Muscle layer of colon (tissue), 2 donors: Measurements from ENCODE around the gene TSTD1.
"Not testable (repeated sequence)": the region's sequence is repeated elsewhere in the genome, so short reads cannot be mapped to it uniquely, and the experiment has no call there.

Experiments used
- H3K27ac ChIP-seq: one replicate; pipeline ENCODE4 v1.7.0; 2013; ENCODE audit warnings: low read depth, mild to moderate bottlenecking, low read length, moderate library complexity
- H3K27me3 ChIP-seq, 2 donors: one replicate each; pipeline ENCODE4 v1.7.0; 2013; ENCODE audit warnings: low read length in 2 of 2, mild to moderate bottlenecking in 2 of 2; ENCODE audit not compliant: insufficient read depth in 2 of 2, control insufficient read depth in 1 of 2
- H3K36me3 ChIP-seq: one replicate; pipeline ENCODE4 v1.7.0; 2013; ENCODE audit warnings: mild to moderate bottlenecking, low read length; ENCODE audit not compliant: insufficient read depth
- H3K4me1 ChIP-seq: one replicate; pipeline ENCODE4 v1.7.0; 2013; ENCODE audit warnings: mild to moderate bottlenecking, low read length; ENCODE audit not compliant: insufficient read depth
- H3K4me3 ChIP-seq, 2 donors: one replicate each; pipeline ENCODE4 v1.7.0; 2013; ENCODE audit warnings: low read length in 2 of 2, low read depth in 1 of 2, mild to moderate bottlenecking in 1 of 2, moderate library complexity in 1 of 2
- H3K9ac ChIP-seq: one replicate; pipeline ENCODE4 v1.7.0; 2013; ENCODE audit warnings: low read length
- H3K9me3 ChIP-seq: one replicate; pipeline ENCODE4 v1.7.0; 2013; ENCODE audit warnings: mild to moderate bottlenecking, low read length
- donor health status: abdominal sarcoma.
- donor health status: Adenocarcinoma of cecum.

The TSTD1 gene

GRCh38 chr1:160999376-160999775 is 39.4 kb downstream of the TSTD1 start:
- Histone ChIP-seq H3K36me3 (peaks cover 15% of the 10 kb centered on the region), H3K9ac (no peak overlapping the region), H3K4me1 (no peaks in the 10 kb centered on the region), H3K27ac (no peak overlapping the region), H3K27me3 (no peaks in the 10 kb centered on the region), H3K9me3 (no peaks in the 10 kb centered on the region), H3K4me3 (no peak overlapping the region)

- no peak overlapping the region for H3K27ac ChIP-seq
- H3K36me3 ChIP-seq: peaks cover 15% of the 10 kb centered on the region
- no peaks in the 10 kb centered on the region for H3K27me3 ChIP-seq
- no peak overlapping the region for H3K4me3 ChIP-seq
- no peak overlapping the region for H3K9ac ChIP-seq
- no peaks in the 10 kb centered on the region for H3K9me3 ChIP-seq
- no peaks in the 10 kb centered on the region for H3K4me1 ChIP-seq
Measured at GRCh38 chr1:160997323-160998038, 41.3 kb downstream of the TSTD1 start.

- no peaks in the 10 kb centered on the region for H3K4me1 ChIP-seq
Measured at GRCh38 chr1:160996178-160996577, 42.6 kb downstream of the TSTD1 start.

GRCh38 chr1:160993544-160994193 is 45.1 kb downstream of the TSTD1 start:
- Histone ChIP-seq H3K27ac (no peak overlapping the region), H3K4me1 (peaks cover 3% of the 10 kb centered on the region), H3K36me3 (no peaks in the 10 kb centered on the region), H3K27me3 (no peaks in the 10 kb centered on the region), H3K9me3 (no peaks in the 10 kb centered on the region), H3K9ac (no peak overlapping the region), H3K4me3 (no peak overlapping the region)

More at GRCh38 chr1:160996178-160996577, 42.6 kb downstream of the TSTD1 start:
- H3K9me3 ChIP-seq: no peaks in the 10 kb centered on the region
- H3K27me3 ChIP-seq: no peaks in the 10 kb centered on the region
- H3K36me3 ChIP-seq: peaks cover 15% of the 10 kb centered on the region
- no peak overlapping the region for H3K9ac ChIP-seq
- H3K27ac ChIP-seq: no peak overlapping the region
- no peak overlapping the region for H3K4me3 ChIP-seq

- H3K4me1 ChIP-seq, H3K27ac ChIP-seq, H3K9ac ChIP-seq, H3K36me3 ChIP-seq, H3K9me3 ChIP-seq, H3K27me3 ChIP-seq, H3K4me3 ChIP-seq: not testable (repeated sequence)
Measured at GRCh38 chr1:160992036-160992435, 46.7 kb downstream of the TSTD1 start.
